ENCODE measurements around the gene TSEN2.

Gene TSEN2

GRCh38 chr3:12449889-12450682 lies 34.2 kb upstream of the TSEN2 start:
- no peak for TF ChIP-seq CTCF (IDR thresholded peaks at IDR 0.05)

DNA sequence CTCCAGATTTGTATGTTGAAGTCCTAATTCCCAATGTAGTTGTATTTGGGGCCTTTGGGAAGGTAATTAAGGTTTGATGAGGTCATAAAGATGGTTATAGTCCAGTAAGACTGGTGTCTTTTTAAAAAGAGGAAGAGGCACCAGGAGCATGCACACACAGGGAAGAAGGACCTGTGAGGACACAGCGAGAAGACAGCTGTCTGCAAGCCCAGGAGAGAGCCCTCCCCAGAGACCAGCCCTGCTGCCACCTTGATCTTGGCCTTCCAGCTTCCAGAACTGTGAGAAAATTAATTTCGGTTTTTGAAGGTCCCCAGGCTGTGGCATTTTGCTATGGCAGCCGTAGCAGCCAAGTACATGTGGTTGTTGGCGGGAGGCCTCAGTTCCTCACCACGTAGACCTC lies 32.8 kb upstream of the TSEN2 start:
- no peak for TF ChIP-seq CTCF (IDR thresholded peaks at IDR 0.05)

DNA sequence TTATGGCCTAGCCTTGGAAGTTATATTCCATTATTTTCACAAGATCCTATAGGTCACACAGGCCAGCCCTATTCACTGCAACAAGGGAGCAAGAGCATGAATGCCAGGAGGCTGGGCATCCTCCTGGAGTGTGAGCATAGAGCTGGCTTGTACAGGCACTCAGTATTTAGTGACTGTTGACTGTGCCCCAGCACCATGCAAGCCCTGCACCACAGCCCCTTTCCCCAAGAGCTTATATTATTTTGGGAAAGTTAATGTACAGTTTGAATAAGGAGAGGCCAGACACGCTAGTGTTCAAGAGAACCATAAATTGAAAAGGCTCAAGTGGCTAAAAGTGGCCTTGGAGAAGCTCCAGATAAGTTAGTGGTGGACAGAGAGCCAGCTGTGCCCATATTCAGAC lies 32.3 kb upstream of the TSEN2 start:
- no peak for TF ChIP-seq CTCF (IDR thresholded peaks at IDR 0.05)

DNA sequence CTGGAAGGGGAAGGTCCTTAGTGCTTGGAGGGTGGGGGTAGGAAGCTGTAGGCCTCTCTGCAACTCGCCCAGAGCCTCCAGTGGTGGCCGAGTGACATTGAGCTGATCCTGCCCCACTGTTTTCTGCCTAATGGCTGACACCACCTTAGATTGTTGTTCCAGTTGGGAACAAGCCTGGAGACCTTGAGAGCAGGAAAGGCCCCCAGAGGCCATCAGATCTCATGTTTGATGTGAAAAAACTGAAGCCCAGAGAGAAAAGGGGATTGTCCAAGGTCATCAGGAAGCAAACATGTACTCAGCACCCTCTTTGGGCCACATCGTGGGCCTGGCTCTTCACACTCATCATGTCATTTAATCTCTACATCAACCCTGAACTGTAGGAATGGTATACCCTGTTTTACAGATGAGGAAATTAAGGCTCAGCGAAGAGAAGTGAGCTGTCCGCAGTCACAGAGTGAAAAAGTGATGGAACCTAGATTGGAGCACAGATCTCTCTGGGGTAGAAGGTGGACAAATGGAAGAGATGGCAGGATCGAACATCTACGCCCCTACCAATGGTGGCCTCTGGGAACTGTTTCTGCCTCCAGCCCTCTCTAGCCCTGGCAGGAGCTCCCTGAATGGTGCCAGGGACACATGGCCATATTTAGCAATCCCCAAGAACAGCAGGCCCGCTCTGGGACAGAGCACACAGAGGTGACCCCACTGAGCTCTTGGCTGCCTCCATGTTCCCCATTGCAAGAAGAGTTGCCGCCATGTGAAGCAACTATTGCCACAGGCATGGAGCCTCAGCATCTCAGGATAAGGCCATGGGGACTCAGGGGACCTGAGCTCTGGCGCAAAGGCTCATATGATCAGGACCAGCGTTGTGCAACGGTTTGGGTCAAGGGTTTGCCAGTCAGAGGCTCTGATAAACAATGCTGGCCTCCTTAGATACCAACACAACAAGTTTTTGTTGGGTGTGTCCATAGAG lies 31.6 kb upstream of the TSEN2 start:
- TF ChIP-seq CTCF (IDR thresholded peaks at IDR 0.05) = no peak

DNA sequence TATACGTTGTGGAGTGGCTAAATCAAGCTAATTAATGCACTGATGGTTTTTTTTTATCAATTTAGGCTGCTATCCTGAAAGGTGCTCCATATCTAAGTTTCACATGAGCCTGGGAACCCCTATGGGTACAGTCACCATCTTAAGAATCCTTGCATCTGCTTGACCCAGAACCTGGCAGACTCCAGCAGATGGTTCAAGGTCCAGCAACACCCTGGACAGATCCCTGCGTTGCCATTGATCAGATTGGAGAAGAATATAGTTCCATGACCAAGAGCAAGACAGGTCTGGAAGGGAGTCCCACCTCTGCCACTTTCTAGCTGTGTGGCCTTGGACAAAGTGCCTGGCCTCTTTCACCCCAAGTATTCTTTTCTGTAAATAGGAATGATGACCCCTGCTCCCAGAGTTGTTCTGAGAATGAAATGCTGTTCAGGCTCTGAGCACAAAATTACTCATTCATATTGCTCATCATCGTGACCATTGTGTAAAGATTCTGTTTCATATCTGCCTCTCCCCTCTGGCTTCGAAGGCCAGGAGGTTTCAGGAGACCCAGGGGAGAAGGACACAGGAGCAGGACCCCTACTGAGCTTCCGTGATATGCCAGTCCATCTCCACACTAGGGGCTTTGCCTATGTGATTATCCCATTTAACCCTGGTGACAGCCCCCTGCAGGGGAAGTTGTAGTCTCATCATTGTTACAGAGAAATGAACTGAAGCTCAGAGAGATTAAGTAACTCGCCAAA lies 30.0 kb upstream of the TSEN2 start:
- no peak for TF ChIP-seq CTCF (IDR thresholded peaks at IDR 0.05)

DNA sequence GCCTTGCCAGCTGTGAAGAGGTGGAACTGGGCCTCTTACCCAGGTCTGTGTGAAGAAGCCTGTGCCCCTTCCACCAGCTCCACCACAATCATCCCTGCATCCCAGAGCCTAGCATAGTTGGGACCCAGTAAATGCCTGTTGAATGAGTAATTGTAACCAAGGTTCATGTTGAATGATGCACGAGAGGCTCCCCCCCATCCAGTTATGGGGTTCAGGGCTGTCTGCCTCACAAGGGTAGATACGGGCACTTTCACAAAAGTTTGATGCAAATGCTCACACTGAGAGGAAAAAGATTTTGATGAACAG lies 29.5 kb upstream of the TSEN2 start:
- no peak for TF ChIP-seq CTCF (IDR thresholded peaks at IDR 0.05)

DNA sequence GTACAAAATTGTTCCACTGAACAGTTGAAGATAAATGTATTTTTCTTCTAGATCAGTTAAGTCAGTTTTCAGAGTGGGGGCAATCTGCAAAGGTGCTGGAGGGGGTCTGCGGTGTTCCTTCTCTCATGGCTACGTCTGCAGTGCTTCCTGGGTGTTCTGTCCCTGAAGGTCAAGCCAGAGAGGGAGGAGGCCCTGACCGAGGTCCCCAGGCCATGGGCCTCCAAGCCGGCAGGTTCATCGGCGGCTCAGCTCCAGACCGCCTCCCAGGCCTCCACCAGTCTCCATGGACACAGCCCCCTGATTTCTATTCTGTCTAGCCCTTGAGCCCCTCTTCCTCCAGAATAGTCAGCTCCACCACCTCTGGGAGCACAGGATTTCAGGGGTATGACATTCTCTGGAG lies 28.5 kb upstream of the TSEN2 start:
- TF ChIP-seq CTCF (IDR thresholded peaks at IDR 0.05) = no peak

All from LNCAP (cell line).